Stomach (tissue), 4 donors: Measurements from ENCODE around the gene AMD1.
A peak's percentile ranks its signal among the peaks of the same experiment; 100 is the strongest.

Source experiments
- POLR2AphosphoS5 ChIP-seq, 3 donors: sonication (generic); formaldehyde crosslinking; IDR thresholded peaks; one replicate each; pipeline ENCODE4 v1.6.1; 2016; ENCODE audit warnings: antibody characterized with exemption in 3 of 3
- TF ChIP-seq, protein P1 (sequence below), 7 experiments: fragments of 450-650 bp in 4 of 7; fragments of 200-600 bp in 3 of 7; sonication (generic) in 3 of 7; IDR thresholded peaks; one replicate each; pipeline ENCODE4 v1.5.1; 2016 to 2019; ENCODE audit warnings: antibody characterized with exemption in 7 of 7, control low read depth in 2 of 7, mild to moderate bottlenecking in 1 of 7

DNA sequence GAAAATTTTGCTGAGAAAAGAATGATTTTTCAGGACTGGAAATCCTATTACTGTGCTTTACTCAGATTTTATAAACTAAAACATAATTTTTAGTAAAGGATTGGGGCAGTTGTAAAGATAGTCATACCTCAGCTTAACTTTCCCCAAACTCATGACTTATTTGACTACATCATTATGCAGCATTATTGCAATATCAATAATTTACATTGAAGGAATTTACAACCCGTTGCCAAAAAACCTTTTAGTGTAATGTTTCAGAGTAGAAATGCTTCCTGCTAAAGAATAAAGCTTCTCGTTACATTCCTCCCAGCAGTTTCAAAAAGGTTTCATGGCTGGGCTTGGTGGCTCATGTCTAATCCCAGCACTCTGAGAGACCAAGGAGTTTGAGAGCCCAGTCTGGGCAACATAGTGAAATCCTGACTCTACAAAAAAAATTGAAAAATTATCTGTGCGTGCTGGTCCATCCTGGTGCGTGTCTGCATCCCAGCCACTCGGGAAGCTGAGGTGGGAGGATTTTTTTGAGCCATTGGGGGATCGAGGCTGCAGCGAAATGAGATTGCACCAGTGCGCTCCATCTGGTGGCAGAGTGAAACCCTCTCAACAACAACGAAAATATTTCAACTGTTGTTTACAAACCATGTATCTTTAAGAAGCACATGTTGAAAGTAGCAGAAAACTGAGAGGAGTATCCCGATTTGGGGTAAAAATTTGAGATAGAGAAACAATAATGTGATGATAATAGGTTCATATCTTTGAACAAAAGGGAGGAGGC lies 4.4 kb downstream of the AMD1 start:
- TF ChIP-seq, protein P1, sequence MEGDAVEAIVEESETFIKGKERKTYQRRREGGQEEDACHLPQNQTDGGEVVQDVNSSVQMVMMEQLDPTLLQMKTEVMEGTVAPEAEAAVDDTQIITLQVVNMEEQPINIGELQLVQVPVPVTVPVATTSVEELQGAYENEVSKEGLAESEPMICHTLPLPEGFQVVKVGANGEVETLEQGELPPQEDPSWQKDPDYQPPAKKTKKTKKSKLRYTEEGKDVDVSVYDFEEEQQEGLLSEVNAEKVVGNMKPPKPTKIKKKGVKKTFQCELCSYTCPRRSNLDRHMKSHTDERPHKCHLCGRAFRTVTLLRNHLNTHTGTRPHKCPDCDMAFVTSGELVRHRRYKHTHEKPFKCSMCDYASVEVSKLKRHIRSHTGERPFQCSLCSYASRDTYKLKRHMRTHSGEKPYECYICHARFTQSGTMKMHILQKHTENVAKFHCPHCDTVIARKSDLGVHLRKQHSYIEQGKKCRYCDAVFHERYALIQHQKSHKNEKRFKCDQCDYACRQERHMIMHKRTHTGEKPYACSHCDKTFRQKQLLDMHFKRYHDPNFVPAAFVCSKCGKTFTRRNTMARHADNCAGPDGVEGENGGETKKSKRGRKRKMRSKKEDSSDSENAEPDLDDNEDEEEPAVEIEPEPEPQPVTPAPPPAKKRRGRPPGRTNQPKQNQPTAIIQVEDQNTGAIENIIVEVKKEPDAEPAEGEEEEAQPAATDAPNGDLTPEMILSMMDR (IDR thresholded peaks at IDR 0.05): peak in 4 of 7 experiments; percentile 20 to 51 (median 29)
- TF ChIP-seq POLR2AphosphoS5 (IDR thresholded peaks at IDR 0.05): no peak
